ENCODE results near the gene CDH13.

GRCh38 chr16:83004868-83005652 lies 378.3 kb downstream of the CDH13 start:
- TF ChIP-seq CTCF (IDR thresholded peaks at IDR 0.05) (no peak), POLR2A (IDR thresholded peaks at IDR 0.05) (no peak)

Measured in Peyer's patch (tissue), 4 donors.